GM23248 (cell line): ENCODE results near the gene SERPIND1. TPM values are rescaled to one million over a fixed set of nuclear protein-coding genes. Genes with fewer than 3 reads are reported as not detected.

Experiments used
- DNase-seq: peaks from one replicate; pipeline ENCODE4 v3.0.0-alpha.2; 2015
- H2AFZ ChIP-seq: fragments of 200-600 bp; sonication (generic); 2 replicates; pipeline ENCODE4 v1.6.1; 2016; ENCODE audit warnings: antibody characterized with exemption
- H3F3A ChIP-seq: fragments of 200-600 bp; sonication (generic); 2 replicates; pipeline ENCODE4 v1.6.1; 2016; ENCODE audit warnings: mild to moderate bottlenecking, antibody characterized with exemption, mixed run types; ENCODE audit not compliant: insufficient read depth
- H3K27ac ChIP-seq: fragments of 200-600 bp; sonication (generic); 2 replicates; pipeline ENCODE4 v1.5.1; 2016; ENCODE audit warnings: mild to moderate bottlenecking
- H3K27me3 ChIP-seq: fragments of 200-600 bp; sonication (generic); replicated peaks from 2 replicates; pipeline ENCODE4 v1.6.1; 2016; ENCODE audit warnings: mild to moderate bottlenecking; ENCODE audit not compliant: insufficient read depth
- H3K36me3 ChIP-seq: fragments of 200-600 bp; sonication (generic); 2 replicates; pipeline ENCODE4 v1.6.1; 2016; ENCODE audit warnings: low read depth, mild to moderate bottlenecking
- H3K4me1 ChIP-seq: fragments of 200-600 bp; sonication (generic); 2 replicates; pipeline ENCODE4 v1.6.1; 2016; ENCODE audit warnings: mild to moderate bottlenecking; ENCODE audit not compliant: insufficient read depth
- H3K4me2 ChIP-seq: fragments of 200-600 bp; sonication (generic); one replicate; pipeline ENCODE4 v1.6.1; 2016; ENCODE audit warnings: mild to moderate bottlenecking; ENCODE audit not compliant: unreplicated experiment
- H3K4me3 ChIP-seq: fragments of 200-600 bp; sonication (generic); 2 replicates; pipeline ENCODE4 v1.5.1; 2016; ENCODE audit warnings: mild to moderate bottlenecking
- H3K79me2 ChIP-seq: fragments of 200-600 bp; sonication (generic); 2 replicates; pipeline ENCODE4 v1.6.1; 2016; ENCODE audit warnings: mild to moderate bottlenecking; ENCODE audit not compliant: insufficient read depth
- H3K9ac ChIP-seq: fragments of 200-600 bp; sonication (generic); 2 replicates; pipeline ENCODE4 v1.6.1; 2016; ENCODE audit warnings: mild to moderate bottlenecking
- H3K9me2 ChIP-seq: fragments of 200-600 bp; sonication (generic); 2 replicates; pipeline ENCODE4 v1.6.1; 2016; ENCODE audit warnings: mixed run types, mild to moderate bottlenecking, moderate library complexity; ENCODE audit not compliant: insufficient read depth
- H3K9me3 ChIP-seq: fragments of 200-600 bp; sonication (generic); one replicate; pipeline ENCODE4 v1.6.1; 2017; ENCODE audit warnings: low read depth
- H4K20me1 ChIP-seq: fragments of 200-600 bp; sonication (generic); 2 replicates; pipeline ENCODE4 v1.6.0; 2016; ENCODE audit not compliant: insufficient read depth
- EZH2 ChIP-seq: fragments of 200-600 bp; sonication (generic); IDR thresholded peaks from 2 replicates; pipeline ENCODE4 v1.6.1; 2018; ENCODE audit warnings: antibody characterized with exemption, mild to moderate bottlenecking; ENCODE audit not compliant: insufficient read depth, poor library complexity, severe bottlenecking
- EZH2phosphoT487 ChIP-seq: fragments of 200-600 bp; sonication (generic); IDR thresholded peaks from 2 replicates; pipeline ENCODE4 v1.6.1; 2018; ENCODE audit warnings: antibody characterized with exemption, moderate library complexity, mild to moderate bottlenecking, low read depth; ENCODE audit not compliant: insufficient read depth
- WGBS, 2 experiments: methylation state at CpG; one replicate each; pipeline ENCODE4 v1.1.6; 2015 to 2017; ENCODE audit warnings: low lambda C conversion rate in 2 of 2, low coverage in 1 of 2; ENCODE audit errors: missing lambda C conversion rate in 2 of 2; 5-methylcytosine and 5-hydroxymethylcytosine counted together
- in situ Hi-C: fragments of 300-500 bp; cut with MboI; formaldehyde crosslinking; loops from 2 replicates; pipeline ENCODE4 v1.15.0; 2020
- polyA plus RNA-seq: library from polyadenylated mRNA; unstranded; fragments of >200 nt; fragmentation: Nextera tagmentation; extraction: Ambion mirVana; gene quantifications from 2 replicates; pipeline ENCODE4 v1.2.1, GENCODE V29; 2016
- total RNA-seq: library from RNA; depleted of rRNA; stranded (reverse); fragments of >200 nt; shearing (Covaris generic); gene quantifications from 2 replicates; pipeline ENCODE4 v1.2.3, GENCODE V29; 2014

Gene SERPIND1
- total and polyA plus RNA-seq, 2 experiments from 2014 or later = 0.26 TPM; not detected in 1

- H2AFZ ChIP-seq = no peak overlapping the region
- H3K9me3 ChIP-seq = no peaks in the 10 kb centered on the region
- TF ChIP-seq EZH2phosphoT487 (no peak), EZH2 (no peak)
- WGBS, 2 experiments = 90 to 98% methylated on average over 3 of the region's 3 CpGs
- DNase-seq = no peak
- no peaks in the 10 kb centered on the region for H3K79me2 ChIP-seq
- in situ Hi-C loops = no loop called here
- H3K36me3 ChIP-seq = 0 out of 2 replicates have a peak, but pooled peaks cover 3% of the 10 kb centered on the region
- peaks cover 7% of the 10 kb centered on the region for H3K4me1 ChIP-seq
- H3K9ac ChIP-seq = no peak overlapping the region
- H3K4me3 ChIP-seq = no peak overlapping the region
- no peaks in the 10 kb centered on the region for H3F3A ChIP-seq
- no peaks in the 10 kb centered on the region for H3K9me2 ChIP-seq
- no peaks in the 10 kb centered on the region for H4K20me1 ChIP-seq
- H3K27ac ChIP-seq = no peak overlapping the region
- no peak overlapping the region for H3K4me2 ChIP-seq
- no peaks in the 10 kb centered on the region for H3K27me3 ChIP-seq
Observed at GRCh38 chr22:20756846-20757245, 17.1 kb upstream of the SERPIND1 start.

DNA sequence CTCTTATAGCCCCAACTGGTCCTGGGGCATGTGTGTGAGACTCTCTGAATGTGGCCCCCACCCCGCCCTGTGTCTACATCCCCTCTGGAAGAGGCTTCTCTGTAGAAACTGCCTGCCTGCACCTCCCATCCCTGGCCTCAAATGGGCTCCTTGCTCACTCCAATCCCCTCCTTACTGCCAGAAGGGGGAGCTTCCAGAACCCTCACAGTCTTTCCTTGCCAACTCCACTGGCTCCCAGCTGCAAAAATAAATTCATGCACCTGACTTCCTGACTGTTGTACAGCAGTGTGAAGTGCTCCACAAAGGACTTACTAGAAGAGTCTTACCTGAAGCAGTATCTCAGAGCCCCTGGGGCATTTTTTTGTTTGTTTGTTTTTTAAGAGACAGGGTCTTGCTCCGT lies 15.2 kb upstream of the SERPIND1 start:
- Histone ChIP-seq H3K27me3 (no peaks in the 10 kb centered on the region), H3K4me2 (no peak overlapping the region), H3F3A (no peaks in the 10 kb centered on the region), H3K4me1 (peaks cover 9% of the 10 kb centered on the region), H3K9ac (no peak overlapping the region), H3K36me3 (0 out of 2 replicates have a peak, but pooled peaks cover 6% of the 10 kb centered on the region), H2AFZ (no peak overlapping the region), H3K79me2 (no peaks in the 10 kb centered on the region), H3K9me2 (no peaks in the 10 kb centered on the region), H3K4me3 (no peak overlapping the region), H3K9me3 (no peaks in the 10 kb centered on the region), H4K20me1 (no peaks in the 10 kb centered on the region), H3K27ac (no peak overlapping the region)
- TF ChIP-seq EZH2 = no peak
- no peak for TF ChIP-seq EZH2phosphoT487
- in situ Hi-C loops = no loop called here
- WGBS, 2 experiments = 88 to 89% methylated on average over 2 of the region's 2 CpGs
- DNase-seq = no peak

DNA sequence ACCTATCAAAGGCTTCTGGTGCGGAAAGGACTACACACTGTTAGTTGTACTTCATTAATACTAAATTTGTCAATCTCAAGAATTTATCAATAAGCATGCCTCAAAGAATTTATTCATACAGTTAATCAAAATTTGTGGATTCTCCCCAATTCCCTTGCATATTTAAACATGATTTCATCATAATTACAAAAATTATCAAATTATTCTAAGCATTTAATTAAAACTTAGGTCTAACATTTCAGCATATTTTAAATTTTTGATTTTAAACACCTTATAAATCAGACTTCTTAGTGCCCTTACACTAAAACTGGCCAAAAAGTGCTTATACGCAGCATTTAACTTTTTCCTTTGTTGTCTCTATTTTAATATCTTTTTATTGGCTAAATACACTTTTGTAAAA lies 13.8 kb upstream of the SERPIND1 start:
- no peaks in the 10 kb centered on the region for H3K27me3 ChIP-seq
- H3K9ac ChIP-seq = no peak overlapping the region
- no peak overlapping the region for H3K4me3 ChIP-seq
- 97 to 98% methylated on average over 2 of the region's 2 CpGs for WGBS, 2 experiments
- H3K4me1 ChIP-seq = peaks cover 9% of the 10 kb centered on the region
- peaks cover 11% of the 10 kb centered on the region; the same call in 1 of the 2 replicates for H3K36me3 ChIP-seq
- no peak overlapping the region for H3K27ac ChIP-seq
- no peaks in the 10 kb centered on the region for H3K9me3 ChIP-seq
- no peak overlapping the region for H3K4me2 ChIP-seq
- no peaks in the 10 kb centered on the region for H3K9me2 ChIP-seq
- no peak for DNase-seq
- H3F3A ChIP-seq = no peaks in the 10 kb centered on the region
- in situ Hi-C loops = no loop called here
- no peaks in the 10 kb centered on the region for H3K79me2 ChIP-seq
- TF ChIP-seq EZH2 (no peak), EZH2phosphoT487 (no peak)
- H2AFZ ChIP-seq = no peak overlapping the region
- H4K20me1 ChIP-seq = no peaks in the 10 kb centered on the region

DNA sequence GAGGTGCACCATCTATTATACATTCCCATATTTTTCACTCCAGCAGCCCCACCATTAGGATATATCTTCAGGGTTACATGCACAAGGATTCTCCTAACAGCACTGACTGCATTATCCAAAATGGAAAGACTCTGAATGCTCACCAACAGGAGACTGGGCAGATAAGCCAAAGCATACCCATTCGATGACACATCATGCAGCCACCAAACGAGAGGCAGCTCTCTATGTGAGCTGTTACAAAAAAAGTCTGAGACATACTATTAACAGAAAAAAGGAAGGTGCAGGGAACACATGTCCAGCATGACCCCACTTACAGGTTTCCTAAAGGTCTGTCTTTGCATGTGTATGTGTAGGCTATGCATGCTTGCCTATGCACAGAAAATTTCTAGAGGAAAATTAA lies 12.4 kb upstream of the SERPIND1 start:
- 54 to 58% methylated on average over 2 of the region's 2 CpGs for WGBS, 2 experiments
- Histone ChIP-seq H2AFZ (no peak overlapping the region), H3K9me2 (no peaks in the 10 kb centered on the region), H3K9me3 (no peaks in the 10 kb centered on the region), H3K27me3 (no peaks in the 10 kb centered on the region), H3K9ac (no peak overlapping the region), H3F3A (no peaks in the 10 kb centered on the region), H3K4me3 (no peak overlapping the region), H4K20me1 (no peaks in the 10 kb centered on the region), H3K27ac (no peak overlapping the region), H3K36me3 (peaks cover 11% of the 10 kb centered on the region; the same call in 1 of the 2 replicates), H3K4me2 (peak overlapping the region; percentile 20), H3K4me1 (peaks cover 9% of the 10 kb centered on the region), H3K79me2 (no peaks in the 10 kb centered on the region)
- DNase-seq = peak; percentile 72
- in situ Hi-C loops = no loop called here
- TF ChIP-seq EZH2phosphoT487 (no peak), EZH2 (no peak)

DNA sequence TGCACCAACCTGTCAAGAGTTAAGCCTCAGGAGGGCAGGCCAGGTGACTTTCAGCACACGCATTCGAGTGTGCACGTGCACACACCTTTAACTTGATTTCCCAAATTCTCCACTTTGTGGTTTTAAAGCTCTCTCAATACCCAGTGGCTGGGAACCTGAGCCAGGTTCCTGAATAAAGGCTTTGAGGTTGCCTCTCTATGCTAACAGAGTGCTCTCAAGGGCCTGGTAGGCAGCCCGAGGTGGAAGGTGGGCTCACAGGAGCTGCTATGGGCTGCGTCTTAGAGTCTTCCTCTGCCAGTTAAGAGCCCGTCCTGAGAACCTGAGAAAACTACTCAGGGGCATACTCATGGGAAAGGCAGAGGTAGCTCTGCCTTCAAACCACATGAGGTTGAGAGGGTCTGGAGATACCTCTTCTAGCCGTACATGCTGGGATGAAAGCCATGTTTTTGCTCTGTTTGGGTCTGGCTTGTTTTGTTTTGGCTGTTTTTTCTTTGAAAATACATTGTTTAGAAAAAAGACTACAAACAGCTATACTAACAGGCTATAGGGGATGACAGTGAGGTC lies 11.6 kb upstream of the SERPIND1 start:
- no peak overlapping the region for H2AFZ ChIP-seq
- DNase-seq = no peak
- 97 to 98% methylated on average over 7 of the region's 7 CpGs for WGBS, 2 experiments
- H4K20me1 ChIP-seq = no peaks in the 10 kb centered on the region
- H3K9me2 ChIP-seq = no peaks in the 10 kb centered on the region
- H3K36me3 ChIP-seq = peaks cover 11% of the 10 kb centered on the region; the same call in 1 of the 2 replicates
- in situ Hi-C loops = no loop called here
- peaks cover 9% of the 10 kb centered on the region for H3K4me1 ChIP-seq
- no peak overlapping the region for H3K27ac ChIP-seq
- H3K27me3 ChIP-seq = no peaks in the 10 kb centered on the region
- H3K9me3 ChIP-seq = no peaks in the 10 kb centered on the region
- TF ChIP-seq EZH2 (no peak), EZH2phosphoT487 (no peak)
- H3K4me3 ChIP-seq = no peak overlapping the region
- no peaks in the 10 kb centered on the region for H3F3A ChIP-seq
- no peak overlapping the region for H3K9ac ChIP-seq
- no peaks in the 10 kb centered on the region for H3K79me2 ChIP-seq
- no peak overlapping the region for H3K4me2 ChIP-seq
